HG03066 (cell line): ENCODE results near the gene WDR88.

ENCODE experiments used
- ATAC-seq: cut with Tn5 transposase; IDR thresholded peaks from one replicate; pipeline ENCODE4 v1.9.1; 2021; ENCODE audit warnings: low read depth; ENCODE audit not compliant: unreplicated experiment

WDR88 gene

GRCh38 chr19:33194886-33195644 is 63.2 kb downstream of the WDR88 start:
- ATAC-seq, result no peak

GRCh38 chr19:33195645-33196347 is 63.9 kb downstream of the WDR88 start:
- ATAC-seq, result no peak

GRCh38 chr19:33196446-33197193 is 64.7 kb downstream of the WDR88 start:
- ATAC-seq, result no peak

- no peak for ATAC-seq
Observed at GRCh38 chr19:33197591-33198000, 65.7 kb downstream of the WDR88 start.

- no peak for ATAC-seq
Observed at GRCh38 chr19:33198169-33198568, 66.3 kb downstream of the WDR88 start.

- ATAC-seq, result no peak
Observed at GRCh38 chr19:33199441-33200265, 67.7 kb downstream of the WDR88 start.

- ATAC-seq, result no peak
Observed at GRCh38 chr19:33201473-33201872, 69.6 kb downstream of the WDR88 start.

GRCh38 chr19:33201886-33202545 is 70.1 kb downstream of the WDR88 start:
- ATAC-seq, result no peak

- no peak for ATAC-seq
Observed at GRCh38 chr19:33202546-33203507, 70.9 kb downstream of the WDR88 start.

- ATAC-seq, result no peak
Observed at GRCh38 chr19:33203529-33203928, 71.6 kb downstream of the WDR88 start.

- ATAC-seq, result no peak
Observed at GRCh38 chr19:33204136-33204973, 72.4 kb downstream of the WDR88 start.

- no peak for ATAC-seq
Observed at GRCh38 chr19:33205110-33205509, 73.2 kb downstream of the WDR88 start.

GRCh38 chr19:33205531-33206260 is 73.8 kb downstream of the WDR88 start:
- ATAC-seq, result no peak

GRCh38 chr19:33206261-33207039 is 74.5 kb downstream of the WDR88 start:
- no peak for ATAC-seq

- ATAC-seq, result no peak
Observed at GRCh38 chr19:33207040-33207620, 75.2 kb downstream of the WDR88 start.

GRCh38 chr19:33207903-33208302 is 76.0 kb downstream of the WDR88 start:
- no peak for ATAC-seq
